M059J (cell line): ENCODE data around the gene IFIH1. TPM values are rescaled to one million over a fixed set of nuclear protein-coding genes. Genes with fewer than 3 reads are reported as not detected.

Source experiments
- DNase-seq: peaks from one replicate; pipeline ENCODE4 v3.0.0-alpha.2; 2012; ENCODE audit warnings: low read depth
- total RNA-seq: library from RNA; depleted of rRNA; stranded (reverse); fragments of >200 nt; shearing (Covaris generic); gene quantifications from 2 replicates; pipeline ENCODE4 v1.2.3, GENCODE V29; 2014

Gene IFIH1
- total RNA-seq, 1 experiment from 2014 or later, result 90.2 TPM

DNA sequence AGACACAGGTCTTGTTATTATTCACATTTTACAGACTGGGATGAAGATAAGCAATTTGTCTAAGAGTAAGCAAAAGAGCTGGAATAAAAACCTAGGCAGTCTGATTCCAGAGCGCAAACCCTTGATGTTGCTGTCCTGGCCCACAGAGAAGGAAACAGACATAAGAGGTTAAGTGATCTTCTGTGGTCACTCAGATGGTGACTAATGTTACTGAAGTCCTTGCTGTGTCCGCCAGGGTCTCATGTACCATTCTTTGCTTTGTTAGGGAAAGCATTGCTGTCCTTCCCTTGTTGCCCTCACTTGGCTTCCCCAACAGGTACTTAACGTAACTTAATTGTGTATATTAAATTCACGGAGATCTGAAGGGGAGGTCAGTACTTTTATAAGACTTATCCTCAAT is 60.3 kb downstream of the IFIH1 start:
- peak; percentile 63 for DNase-seq

DNA sequence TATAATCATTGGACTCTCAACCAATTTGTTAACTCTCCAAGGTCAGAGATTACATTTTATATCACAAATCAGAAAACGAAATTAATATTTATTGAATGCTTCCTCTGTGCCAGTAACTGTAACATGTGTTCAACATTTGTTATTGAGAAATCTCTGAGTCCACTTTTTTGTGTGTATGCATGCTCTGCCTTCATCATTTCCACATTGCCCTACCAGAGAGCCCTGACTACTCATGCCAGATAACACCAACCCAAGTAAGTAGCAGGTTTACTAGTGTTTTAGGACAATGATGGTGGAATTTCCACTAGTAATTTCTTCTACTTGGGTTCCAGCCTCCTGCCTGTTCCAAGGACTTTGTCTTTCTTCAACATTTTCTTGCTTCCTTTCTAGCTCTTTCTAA is 61.1 kb downstream of the IFIH1 start:
- no peak for DNase-seq

DNA sequence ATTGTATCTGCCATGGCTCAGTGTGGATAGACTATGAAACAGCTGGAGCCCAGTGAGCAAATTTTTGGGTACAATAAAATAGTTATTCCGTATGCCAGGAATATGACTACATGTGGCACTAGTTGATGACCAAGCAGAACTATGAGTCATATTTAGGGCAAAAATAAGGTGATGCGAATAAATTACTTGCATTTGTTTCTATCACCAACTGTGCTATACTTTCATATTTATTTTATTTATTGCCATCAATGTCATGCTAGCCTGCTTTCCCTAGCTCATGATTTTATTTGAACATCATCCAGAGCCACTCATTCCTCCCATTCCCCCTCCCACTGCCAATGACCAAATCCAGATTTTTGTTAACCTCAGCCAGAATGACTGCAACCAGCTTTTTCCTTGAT is 61.9 kb downstream of the IFIH1 start:
- DNase-seq, result peak; percentile 50

DNA sequence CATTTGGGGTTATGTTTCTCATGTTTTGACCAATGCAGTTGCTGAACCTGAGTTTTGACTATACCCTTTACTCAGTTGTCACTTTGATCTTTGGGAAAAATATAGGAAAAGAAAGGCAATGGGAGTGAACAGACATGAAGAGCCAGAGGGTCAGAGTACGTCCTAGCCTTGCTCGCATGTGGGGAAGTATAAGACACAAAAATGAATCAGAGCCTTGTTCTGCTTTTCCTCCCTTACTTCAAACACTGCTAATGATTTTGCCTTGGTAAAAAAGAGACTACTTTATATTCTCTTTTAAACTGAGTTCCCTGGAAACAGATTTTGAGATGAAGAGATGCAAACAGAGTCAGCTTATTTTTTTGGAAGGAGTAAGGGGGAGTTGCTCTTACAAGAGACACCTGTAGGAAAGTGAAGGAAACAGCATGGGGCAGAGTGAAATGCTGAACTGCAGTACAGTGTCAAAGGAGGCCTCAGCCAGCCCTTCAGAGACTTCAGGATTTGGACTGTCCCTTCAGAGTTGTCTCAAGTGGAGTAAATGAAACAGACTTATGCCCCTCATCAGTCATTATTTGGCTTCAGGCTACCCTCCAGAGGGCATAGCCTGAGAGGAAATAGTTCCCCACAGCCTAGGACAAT is 64.1 kb downstream of the IFIH1 start:
- DNase-seq, result no peak

DNA sequence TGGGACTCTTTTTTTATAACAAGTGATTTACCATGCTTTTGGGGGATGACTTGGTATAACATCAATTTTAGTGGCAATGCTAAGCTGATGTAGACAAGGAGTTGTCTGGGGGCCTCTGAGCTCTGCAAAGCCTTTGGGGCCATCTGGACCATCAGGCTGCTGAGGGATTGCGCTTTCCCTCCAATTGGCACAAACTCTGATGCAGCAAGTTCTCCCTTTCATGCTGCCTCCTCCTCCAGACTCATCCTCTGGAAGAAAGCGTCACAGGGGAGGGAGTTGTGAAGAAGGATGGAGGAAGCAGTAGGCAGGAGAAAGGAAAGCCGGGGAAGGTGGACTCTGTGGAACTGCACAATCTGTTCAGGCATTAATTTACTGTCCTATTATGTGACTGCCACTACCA is 65.0 kb downstream of the IFIH1 start:
- DNase-seq, result no peak

DNA sequence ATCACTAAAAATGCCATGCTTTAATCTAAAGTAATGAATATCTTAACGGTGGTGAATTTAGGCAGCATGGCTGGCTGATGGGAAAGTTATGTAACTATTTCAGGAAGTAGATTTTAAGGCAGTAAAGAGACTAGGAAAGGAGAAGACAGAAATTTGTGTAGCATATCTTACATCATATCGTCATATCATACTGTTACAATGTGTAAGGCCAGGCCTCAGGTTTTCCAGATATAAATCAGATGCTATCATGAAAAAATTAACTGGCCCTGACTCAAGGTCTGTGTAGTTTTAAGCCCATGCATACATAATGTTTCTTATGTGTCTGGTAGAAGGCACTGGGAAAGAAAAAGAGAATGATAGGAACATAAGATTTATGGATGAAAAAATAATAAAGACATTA is 66.3 kb downstream of the IFIH1 start:
- no peak for DNase-seq

DNA sequence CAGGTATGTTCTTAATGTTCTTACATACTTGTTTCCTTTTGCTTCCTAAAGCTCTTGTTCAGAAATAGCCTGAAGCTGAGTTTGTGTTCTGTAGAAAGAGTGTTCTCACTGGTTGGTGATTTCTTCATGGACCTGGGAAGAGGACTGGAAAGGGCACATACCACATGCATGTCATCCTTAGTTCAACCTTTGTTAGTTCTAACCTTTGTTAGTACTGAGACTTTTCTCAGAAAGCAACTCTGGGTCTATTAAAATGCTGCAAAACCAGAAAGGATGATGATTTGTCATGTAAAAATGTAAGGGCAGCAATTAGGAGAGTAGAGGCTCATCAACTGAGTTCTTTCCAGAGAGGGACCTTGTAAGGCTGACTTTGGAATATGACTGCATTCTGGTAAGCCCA is 72.7 kb downstream of the IFIH1 start:
- DNase-seq, result peak; percentile 88

DNA sequence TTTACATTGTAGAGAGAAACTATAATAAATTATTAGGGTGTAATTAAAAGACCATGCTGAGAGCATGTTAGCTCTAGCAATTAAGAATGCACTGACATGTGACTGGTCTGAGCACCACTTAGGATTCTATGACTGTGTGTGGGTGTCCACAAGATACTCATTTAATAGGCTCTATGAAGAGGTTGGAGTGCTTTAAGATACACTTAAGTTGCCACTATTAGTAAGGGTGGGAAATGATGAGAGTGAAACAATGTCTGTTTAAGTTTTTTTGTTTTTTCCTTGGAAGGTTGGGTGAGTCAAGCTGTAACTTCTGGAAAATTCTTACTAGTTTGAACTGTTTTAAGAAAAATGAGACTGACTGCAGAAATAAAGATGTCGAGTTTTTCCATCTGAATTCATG is 73.4 kb downstream of the IFIH1 start:
- peak; percentile 21 for DNase-seq

DNA sequence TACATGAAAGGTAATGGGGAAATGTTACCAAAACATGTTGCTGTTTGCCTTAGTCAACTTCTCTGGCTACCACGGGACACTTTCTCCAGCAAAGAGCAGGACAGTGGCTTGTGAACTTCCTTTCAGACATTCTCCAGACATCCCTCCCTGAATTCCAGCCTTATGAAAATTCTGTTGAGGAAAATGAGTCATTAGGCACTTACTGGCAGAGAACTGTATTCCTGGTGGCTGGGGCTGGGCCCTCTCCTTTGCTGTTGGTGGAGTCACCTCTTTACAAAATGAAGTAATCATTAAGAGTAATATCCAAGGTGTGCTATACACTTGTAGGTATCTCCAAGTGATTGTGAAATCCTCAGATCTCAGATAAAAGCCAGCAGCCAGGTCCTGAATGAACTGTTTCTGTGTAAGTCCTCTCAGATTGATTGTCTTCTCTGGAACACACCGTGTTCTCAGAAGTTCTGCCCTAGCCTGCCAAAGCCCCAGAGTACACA is 73.9 kb downstream of the IFIH1 start:
- DNase-seq, result peak; percentile 93

DNA sequence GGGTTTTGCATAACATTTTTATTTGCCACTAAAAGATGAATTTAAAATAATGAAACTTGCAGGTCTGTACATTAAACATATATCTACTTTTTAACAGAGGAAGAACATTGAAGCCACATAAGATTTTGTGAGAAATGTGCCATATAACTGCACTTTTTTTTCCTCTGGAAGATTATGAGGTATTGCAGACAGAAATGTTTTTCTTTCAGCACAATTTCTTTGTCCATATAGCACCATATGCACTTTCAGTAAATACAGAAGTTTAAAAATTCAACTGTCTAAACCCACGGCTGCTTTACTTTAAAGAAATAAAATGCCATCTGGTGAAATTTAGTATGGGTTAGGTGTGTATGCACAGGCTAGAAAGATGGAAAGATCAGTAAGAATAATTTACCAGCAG is 74.8 kb downstream of the IFIH1 start:
- DNase-seq, result no peak

DNA sequence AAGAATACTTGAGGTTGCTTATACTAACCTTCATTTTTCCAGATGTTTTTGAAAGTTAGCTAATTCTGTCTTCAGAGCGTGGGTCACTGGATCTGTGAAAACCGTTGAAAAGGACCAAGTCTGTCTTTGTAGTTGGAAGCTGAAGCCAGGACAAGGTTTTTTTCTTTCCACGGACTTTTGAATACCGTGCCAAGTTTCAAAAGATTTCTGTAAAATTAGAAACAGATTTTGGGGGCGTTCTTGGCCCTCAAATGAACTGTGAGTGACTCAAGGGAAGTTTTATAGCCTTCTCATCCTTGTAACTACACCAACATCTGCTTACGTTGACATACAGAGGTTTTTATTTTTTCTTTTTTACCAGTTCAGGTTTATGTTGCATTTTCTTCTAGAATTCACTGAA is 75.2 kb downstream of the IFIH1 start, which contains the start of gene FAP:
FAP (minus strand) TSS at position 152 of the 400 bp plus-strand sequence; CDS start at position 34, 118 bp downstream.
- DNase-seq, result peak; percentile 77

DNA sequence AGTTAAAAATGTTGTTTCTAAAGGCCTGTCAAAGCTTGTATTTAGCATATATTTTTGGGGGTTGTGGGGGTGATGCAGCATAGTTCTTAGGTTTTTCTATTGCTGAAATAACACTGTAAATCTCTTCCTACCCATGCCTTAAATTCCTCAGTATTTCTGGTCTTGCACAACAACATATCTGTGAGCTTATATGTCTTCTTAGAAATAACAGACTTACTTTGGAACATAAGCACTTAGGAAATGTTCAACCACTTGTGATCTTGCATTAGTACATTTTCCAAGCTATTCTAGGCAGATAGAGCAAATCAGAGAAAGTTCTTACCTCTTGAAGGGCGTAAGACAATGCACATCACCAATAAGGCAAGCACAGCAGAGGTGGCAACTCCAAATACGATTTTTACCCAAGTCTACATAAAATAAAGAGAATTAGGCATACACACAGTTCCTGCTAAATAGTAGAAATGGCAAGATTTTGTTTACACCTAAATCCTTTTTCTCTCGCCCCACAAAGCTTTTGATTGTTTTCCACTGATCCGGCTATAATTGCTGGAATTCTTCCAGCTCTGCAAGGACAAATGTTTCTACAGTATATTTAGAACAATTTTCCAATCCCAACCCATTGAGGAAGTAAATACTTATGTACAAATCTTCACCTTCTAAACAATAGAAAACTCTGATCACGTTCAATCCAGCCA is 75.8 kb downstream of the IFIH1 start:
- DNase-seq, result peak; percentile 34

DNA sequence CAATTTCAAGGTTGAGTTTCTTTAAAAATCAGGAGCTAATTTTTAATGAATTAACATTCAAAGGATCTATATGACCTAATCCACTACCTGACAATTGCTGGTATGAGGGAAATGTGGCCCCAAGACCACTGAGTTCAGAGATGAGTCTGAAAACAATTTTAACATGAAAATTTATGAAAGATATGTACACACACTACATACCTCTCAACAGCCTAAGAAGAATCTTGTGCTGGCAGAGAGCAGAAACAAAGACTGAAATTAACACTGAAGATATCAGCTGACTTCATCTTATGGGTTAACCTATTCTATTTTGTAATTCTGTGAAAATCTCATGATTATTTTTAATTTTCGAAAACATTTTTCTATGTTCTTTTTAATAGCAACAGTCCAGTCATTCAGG is 76.9 kb downstream of the IFIH1 start:
- no peak for DNase-seq

DNA sequence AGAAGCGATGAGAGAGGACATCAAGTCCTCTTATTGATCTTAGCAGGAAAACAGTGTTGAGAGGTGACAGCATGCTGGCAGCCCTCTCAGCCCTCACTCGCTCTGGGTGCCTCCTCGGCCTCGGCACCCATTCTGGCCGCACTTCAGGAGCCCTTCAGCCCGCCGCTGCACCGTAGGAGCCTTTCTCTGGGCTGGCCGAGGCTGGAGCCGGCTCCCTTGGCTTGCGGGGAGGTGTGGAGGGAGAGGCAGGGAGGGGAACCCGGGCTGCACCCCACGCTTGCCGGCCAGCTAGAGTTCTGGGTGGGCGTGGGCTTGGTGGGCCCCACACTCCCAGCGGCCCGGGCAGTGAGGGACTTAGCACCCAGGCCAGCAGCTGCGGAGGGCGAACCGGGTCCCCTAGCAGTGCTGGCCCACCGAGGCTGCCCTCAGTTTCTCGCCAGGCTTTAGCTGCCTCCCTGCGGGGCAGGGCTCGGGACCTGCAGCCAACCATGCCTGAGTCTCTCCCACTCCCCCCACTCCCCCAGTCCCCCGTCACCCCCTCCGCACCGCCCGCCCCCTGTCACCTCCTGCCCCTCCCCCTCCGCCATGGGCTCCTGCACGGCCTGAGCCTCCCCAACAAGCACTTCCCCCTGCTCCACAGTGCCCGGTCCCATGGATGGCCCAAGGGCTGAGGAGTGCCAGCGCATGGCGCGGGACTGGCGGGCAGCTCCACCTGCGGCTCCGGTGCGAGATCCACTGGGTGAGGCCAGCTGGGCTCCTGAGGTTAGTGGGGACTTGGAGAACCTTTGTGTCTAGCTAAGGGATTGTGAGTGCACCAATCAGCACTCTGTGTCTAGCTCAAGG is 83.6 kb downstream of the IFIH1 start:
- DNase-seq, result no peak

DNA sequence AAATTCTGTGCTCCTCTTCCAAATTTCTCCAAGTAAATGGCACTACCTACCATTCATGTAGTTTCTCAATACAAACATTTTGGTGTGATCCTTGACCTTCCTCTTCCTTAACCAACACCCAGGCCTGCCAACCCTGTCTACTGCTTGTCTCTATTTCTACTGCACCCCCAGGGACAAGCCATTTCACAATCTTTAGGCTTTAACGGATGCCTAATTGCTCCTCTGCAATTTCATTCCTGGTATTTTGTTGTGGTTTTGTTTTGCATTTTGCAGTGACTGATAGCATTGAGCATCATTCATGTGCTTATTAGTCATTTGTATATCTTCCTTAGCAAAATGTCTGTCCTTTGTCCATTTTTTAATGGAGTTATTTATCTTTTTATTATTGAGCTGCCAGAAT is 85.3 kb downstream of the IFIH1 start:
- DNase-seq, result peak; percentile 91

DNA sequence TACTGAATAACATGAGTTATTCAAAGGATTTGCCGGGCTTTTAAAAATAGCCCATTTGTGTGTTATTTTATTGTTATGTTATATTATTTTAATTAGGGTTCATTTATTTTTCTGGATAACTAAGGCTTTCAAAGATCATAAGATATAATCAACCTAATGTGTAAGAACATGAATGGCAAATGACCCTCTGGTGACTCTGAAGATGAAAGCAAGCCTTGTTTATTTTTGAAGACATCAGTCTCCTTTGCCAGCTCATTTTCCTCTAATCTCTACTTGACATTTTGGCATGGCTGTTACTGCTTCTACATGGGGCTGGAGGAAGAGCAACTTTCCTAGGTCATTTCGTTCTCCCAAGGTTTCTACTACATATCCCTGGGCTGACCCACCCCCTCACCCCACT is 85.8 kb downstream of the IFIH1 start:
- DNase-seq, result peak; percentile 61

DNA sequence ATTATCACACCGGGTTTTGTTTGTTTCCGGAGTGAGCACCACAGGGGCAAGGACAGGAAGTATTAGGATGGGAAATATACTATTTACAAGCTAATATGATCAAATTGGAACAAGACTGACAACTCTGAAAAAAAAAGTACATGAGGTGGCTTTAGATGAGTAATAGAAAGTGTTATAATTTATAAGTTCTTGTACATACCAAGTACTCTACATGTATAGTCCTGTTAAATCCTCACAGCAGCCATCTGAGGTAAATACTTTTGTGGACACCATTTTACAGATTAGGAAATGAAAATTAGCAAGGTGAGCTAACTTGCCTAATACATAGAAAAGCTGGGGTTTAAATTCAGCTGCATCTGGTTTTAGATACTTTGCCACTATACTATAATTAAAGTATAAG is 86.5 kb downstream of the IFIH1 start:
- no peak for DNase-seq

DNA sequence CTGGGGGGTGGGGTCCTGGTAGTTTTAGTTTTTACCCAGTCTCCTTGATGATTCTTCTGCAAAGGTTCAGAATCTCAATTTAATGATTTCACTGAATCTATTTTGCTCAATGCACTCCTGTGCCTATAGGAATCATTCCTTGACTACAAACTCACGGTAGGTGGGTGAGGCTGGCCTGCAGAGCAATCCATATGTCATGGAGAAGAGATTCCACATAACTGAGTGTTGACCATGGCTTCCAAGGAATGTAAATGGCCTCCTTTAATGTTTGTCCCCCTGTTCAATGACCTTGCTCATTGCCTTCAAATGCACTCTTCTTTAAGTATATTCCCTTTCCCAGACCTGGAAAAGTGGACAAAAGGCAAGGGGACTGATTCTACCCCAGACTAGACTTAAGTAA is 87.7 kb downstream of the IFIH1 start:
- no peak for DNase-seq

DNA sequence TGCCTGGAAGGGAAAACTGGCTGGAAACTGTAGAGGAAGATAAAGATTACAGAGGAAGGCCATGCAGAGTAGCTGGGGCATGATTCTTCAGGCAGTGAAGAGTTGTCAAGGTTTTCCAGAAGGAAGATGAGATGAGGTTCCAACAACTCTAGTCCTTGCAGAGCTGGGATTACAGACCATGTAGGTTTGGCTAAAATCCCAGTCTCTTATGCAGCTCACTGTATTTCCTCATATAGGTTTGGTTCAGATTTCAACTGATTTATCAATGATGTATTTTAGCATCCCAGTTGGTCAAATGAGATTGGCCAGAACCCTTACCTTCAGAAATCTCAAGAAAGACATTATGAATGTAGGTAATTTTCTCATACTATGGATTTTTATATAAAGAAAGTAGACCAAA is 91.6 kb downstream of the IFIH1 start:
- no peak for DNase-seq

DNA sequence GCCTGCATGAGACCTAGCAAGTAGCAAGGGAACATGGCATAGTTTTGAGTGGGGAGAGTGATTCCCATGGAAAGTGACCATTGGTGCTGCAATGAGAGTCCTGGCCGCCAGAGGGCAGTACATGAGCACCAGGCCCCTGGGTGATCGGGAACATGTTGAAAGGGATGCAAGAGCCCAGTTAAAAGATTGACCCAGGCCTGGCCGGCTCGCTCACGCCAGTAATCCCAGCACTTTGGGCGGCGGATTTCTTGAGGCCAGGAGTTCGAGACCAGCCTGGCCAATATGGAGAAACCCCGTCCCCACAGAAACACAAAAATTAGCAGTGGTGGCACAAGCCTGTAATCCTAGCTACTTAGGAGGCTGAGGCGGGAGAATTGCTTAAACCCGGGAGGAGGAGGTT is 97.4 kb downstream of the IFIH1 start:
- peak; percentile 67 for DNase-seq

DNA sequence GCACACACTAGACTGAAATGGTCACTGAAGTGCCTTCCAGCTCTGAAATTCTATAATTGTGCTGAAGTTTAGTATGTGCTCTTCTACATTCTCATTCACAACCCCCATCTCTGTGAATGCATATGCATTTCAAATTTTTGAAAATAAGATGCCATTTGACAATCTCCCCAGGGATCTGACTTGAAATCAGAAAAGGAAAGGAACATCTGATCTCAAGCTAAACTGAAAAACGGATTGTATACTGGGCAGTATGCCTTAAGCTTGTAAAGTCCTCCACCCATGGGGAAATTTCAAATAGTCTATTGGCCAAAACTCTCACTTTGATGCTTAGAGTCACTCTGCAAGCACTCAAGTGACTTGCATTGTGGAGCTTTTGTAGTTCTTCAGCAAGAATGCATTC is 98.1 kb downstream of the IFIH1 start:
- no peak for DNase-seq

DNA sequence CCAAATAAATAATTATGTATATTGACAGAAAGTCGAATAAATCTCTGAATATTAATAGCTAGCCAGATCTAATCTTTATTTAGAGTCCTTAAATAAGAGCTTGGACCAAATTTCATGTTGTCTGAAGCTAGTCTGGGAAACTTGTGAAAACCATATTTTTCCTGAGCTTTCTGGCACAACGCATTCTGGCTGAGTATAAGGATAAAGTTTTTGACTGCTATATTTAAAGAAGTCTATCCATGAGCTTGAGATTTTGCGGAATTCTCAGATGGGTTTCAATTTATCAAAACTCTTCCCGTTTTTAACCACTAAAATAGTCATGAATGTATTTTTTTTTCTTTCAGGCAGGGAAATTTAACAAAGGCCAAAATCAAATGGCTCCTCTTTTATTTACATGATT is 99.1 kb downstream of the IFIH1 start:
- DNase-seq, result no peak

DNA sequence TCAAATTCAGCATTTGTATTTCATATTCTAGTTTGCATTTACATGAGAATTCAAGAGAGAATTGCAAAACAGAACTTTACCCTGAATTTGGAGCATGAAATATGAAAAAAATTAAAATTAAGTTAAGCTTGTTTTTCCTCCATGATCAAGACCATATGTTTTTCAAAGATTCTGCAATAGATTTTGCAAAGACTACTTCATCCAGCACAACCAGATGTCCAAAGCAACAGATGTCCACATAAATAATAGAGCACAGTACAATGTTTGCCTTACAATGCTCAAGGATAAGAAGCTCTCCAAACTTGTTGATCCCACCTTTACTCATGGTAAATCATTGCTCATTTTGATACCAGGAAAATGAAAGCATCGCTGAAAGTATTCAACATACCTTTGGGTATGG is 100.9 kb downstream of the IFIH1 start:
- no peak for DNase-seq
